Stimulated activated CD4-positive, alpha-beta T cell treated with anti-CD3 and anti-CD28 coated beads, Interleukin-15, amount 100 ng/mL, for 1 hour (primary cell): Measurements from ENCODE around the gene SLMAP.
A peak's percentile ranks its signal among the peaks of the same experiment; 100 is the strongest.

Source experiments
- DNase-seq, 2 donors: peaks; one replicate each; pipeline ENCODE4 v3.0.0-alpha.2; 2020; ENCODE audit warnings: low read depth in 1 of 2, low spot score in 1 of 2

SLMAP gene

DNA sequence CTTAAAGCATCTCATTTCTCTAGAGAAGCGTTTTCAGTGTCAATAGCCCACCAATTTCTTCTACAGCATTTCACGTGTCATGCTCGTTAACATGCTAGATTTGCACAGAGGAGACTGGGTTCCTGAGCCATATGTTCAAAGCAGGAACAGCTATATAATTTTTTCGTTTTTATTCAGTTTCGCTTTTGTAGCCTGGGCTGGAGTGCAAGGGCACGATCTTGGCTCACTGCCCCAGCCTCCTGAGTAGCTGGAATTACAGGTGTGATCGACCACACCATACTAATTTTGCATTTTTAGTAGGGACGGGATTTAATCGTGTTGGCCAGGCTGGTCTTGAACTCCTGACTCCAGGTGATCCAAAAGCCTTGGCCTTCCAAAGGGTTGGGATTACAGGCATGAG is 6.6 kb upstream of the SLMAP start:
- DNase-seq, result no peak

DNA sequence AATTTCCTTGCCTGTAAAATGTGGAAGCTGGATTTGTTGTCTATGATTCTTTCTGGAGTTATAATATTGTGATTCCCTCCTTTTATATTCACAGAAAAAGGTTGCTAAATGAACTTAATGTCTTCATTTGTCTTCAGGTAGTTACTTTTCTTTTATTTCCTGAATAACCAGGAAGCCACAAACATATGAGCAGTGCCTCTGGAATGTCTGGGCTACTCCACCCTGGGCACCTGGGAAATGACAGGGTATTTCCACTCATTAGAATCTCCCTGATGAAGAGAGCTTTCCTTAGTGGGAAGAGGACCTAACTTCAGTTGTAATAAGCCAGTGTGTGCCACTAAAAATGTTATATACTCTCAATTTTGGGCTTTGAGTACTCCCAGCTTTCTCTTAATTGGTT is 3.8 kb upstream of the SLMAP start:
- no peak for DNase-seq

DNA sequence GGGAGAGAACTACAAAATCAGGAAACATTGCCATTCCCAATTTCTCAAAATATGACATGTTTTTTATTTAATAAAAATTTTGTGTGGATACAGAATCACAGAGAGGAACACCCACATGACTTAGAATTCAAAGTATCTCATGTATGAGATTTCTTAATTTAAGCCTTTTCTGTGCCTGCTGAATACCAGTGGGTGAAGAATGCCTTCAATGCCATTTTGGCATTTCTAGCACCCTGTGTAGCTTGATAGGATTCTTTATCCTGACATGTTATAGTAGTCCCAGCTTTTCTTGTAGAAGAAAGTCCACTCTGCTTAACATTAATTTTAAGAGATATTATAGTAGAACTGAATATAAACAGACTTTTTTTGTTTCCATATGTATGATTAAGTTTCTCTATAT is 3.1 kb upstream of the SLMAP start:
- DNase-seq, result no peak

DNA sequence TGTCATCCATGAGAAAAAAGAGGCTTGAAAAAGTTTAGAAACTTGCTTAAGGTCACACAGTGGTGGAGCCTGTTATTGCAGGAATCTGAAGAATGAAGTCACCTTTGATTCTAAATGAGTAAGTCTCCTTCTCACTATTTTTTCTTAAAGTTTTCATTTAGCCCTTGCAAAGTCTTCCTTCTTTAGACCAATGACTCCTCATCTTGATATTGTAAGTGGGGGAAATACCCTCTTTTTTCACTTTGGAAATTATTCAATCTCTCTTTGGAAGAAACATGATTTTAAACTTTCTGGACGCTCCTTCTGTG is 787 bp upstream of the SLMAP start:
- no peak for DNase-seq

DNA sequence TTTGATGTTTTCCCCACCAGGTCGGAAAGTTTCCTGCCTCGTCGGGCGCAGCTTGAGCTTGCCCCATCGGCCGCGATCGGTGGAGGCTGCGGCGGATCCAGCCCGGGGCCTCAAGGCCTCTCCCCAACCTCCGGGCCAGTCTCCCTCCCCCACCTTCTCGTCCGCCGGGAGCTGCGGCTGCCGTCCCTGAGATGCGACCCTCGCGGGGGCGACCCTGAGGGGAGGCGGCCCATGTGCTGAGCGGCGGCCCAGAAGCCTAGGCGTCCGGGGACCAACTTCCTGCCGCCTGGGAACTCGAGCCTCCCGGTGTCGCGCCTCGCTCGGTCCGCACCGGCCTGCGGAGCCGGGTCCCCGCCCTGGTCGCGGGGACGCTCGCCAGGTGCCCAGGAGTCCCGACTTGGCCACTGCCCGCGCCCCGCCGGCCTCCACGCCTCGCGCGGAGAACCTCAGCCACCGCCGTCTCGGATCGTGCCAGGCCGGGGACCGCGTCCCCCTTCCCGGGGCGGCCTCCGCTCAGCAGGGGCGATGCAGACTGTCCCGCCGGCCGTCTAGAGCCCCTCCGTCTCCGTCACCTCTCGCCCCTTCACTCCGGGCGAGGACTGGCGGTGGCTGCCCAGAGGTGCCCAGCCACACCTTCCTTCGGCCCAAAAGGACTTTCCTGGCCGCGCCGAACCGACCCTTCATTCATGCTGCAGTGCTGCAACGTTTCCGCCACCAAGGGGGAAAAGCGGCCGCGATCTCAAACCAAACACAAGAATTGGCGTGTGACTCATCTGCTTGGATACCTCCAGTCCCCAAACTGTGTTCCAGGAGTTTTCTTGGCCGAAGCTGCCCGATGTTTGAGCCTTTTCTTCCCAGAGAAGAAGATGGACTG is 656 bp downstream of the SLMAP start:
- DNase-seq, result peak in 1 of 2 donors; percentile 12

GRCh38 chr3:57757642-57758297 is 1.7 kb downstream of the SLMAP start:
- DNase-seq, result no peak

DNA sequence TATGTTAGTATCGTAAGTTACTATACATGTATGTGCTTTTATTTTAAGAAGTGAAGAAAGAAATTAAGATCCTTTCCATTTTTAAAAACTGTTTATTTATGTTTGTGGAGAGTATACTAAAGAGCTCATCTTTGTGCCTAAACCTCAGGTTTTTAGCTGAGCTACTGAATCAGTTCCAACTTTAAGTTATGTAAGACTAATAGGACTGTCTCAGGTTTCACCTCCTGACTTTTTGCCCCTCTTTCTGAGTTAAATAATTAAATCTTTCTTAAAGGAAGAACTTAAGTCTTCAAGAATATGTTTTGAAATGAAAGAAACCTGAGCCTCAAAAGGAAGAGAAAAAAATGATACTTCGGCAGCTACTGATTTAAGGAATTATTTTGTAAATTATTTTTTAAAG is 2.6 kb downstream of the SLMAP start:
- no peak for DNase-seq

GRCh38 chr3:57764794-57765193 is 8.7 kb downstream of the SLMAP start:
- DNase-seq, result no peak

- DNase-seq, result no peak
Measured at GRCh38 chr3:57768595-57768994, 12.5 kb downstream of the SLMAP start.

DNA sequence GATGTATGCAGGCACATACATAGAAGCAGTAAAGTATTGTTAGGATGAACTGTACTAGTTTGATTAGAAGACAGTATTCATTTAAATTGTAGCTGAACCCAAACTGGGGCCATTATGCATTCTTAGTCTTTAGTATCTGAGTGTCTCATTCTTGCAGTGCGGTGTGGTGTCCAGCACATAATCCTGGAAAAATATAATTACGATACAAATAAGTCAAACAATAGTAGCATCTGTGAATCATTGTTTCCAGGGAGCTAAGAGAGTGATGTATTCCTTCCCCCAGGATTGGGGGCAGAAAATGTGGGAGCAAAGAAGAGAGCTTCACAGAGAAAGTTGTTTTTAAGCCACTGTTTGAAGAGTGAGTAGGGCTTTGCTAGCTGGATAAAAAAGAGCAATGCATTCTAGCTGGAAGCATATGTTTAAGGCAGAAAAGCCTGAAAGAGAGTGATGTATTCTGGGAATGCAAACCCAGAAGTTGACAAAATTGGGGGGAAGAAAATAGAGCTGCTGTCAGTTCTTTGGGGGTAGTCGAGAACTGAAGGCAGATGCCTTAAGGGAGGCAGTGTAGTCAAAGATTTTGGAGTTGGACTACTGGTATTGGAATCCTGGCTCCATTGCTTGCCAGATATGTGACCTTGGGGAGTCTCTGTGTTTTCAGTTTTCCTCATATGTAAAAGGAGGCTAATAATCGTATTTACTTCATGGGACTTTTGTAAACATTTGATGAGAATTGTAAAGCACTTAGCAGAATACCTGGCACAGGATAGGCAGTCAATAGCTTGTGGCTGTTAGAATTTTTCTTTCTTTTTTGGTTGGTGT is 14.1 kb downstream of the SLMAP start:
- DNase-seq, result no peak

DNA sequence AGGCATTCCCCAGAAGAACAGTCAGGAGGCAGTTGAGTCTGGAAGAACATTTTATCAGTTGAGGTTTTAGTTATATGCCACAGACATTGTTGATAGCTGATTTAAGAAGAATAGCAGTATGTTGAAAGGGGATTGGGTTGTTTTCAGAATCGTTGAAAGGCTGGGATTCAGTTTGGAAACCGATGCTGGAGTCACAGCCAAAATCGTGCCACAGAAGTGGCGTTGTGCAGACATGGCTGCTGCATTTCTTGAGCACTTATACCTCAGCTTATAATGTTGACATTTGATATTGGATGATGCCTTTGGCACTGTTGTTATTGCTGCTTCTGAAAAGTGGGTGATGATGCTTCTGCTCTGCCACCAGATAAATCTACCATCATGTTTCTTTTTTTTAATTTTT is 16.1 kb downstream of the SLMAP start:
- DNase-seq, result no peak

- DNase-seq, result no peak
Measured at GRCh38 chr3:57777774-57778173, 21.7 kb downstream of the SLMAP start.

- DNase-seq, result no peak
Measured at GRCh38 chr3:57778494-57778893, 22.4 kb downstream of the SLMAP start.

DNA sequence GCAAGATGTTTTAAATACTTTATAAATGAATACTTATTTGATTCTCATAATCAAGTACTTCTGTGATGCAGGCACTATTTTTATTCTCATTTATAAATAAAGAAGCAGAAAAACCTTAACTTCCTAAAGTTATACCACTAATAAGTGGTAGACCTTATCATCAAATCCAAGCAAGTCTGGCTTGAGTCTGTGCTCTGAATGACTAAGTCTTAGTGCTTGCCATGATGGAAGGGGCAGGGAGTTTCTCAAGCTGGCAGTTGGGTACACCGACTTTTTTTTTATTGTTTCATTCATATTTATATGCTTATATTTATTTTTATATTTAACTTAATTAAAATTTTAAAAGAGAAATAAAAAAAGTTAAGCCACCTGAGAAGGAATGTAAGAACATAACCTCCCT is 23.6 kb downstream of the SLMAP start:
- no peak for DNase-seq

DNA sequence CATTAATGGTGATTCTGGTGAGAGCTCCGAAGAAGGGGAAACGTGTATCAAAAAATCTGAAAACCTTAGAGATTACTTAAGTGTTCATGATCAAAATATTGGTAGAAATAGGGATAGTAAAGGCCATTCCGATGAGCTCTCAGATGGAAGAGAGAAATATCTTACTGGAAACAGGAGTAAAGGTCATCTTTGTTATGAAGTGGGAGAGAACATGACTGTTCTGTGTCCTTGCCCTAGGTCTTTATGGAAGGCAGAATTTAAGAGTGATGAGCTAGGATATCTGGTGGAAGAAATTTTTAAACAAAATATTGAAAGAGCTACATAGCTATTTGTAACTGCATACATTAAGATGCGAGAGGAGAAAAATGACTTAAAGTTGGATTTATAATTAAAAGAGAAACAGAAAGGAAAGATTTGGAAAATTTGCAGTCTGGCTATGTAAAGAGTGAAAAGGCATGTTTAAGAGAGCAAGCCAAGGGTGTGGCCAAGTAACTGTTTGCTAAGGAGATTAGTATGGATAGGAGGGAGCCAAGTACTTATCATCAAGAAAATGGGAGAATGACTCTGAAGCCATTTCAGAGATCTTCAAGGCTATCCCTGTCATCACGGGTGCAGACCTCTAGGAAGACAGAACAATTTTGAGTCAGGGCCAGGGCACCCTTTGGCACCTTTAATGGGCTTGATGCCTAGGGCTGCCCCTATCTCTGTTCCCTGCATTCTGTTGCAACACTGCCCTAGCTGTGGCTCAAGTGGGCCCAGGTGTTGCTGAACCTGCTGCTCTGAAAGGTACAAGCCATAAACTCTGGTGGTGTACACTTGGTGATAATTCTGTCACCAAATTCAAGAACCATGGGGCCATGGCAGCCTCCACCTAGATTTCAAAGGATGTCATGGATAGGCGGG is 27.3 kb downstream of the SLMAP start:
- DNase-seq, result no peak

- DNase-seq, result no peak
Measured at GRCh38 chr3:57784089-57784735, 28.1 kb downstream of the SLMAP start.

GRCh38 chr3:57785446-57785845 is 29.3 kb downstream of the SLMAP start:
- no peak for DNase-seq

- DNase-seq, result no peak
Measured at GRCh38 chr3:57787867-57788623, 31.9 kb downstream of the SLMAP start.

- DNase-seq, result no peak
Measured at GRCh38 chr3:57788624-57789018, 32.5 kb downstream of the SLMAP start.

DNA sequence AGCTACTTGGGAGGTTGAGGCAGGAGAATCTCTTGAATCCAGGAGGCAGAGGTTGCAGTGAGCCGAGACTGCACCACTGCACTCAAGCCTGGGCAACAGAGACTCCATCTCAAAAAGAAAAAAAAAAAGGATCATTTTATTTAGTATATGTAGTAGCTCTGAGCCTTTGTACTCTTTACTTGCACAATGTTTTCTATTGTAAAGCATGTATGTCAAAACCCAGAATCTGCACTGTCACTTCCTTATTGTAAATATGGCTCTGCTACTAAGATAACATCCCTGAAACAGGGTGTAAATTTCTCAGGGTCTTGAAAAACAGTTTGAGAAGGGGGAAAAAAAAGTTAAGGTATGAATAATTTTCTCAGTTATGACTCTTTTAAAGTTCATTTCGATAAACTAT is 35.1 kb downstream of the SLMAP start:
- DNase-seq, result no peak
